Bronchus fibroblast of lung (primary cell): ENCODE data around the gene BTG1. TPM values are rescaled to one million over a fixed set of nuclear protein-coding genes. Genes with fewer than 3 reads are reported as not detected.

Experiments
- total RNA-seq: library from RNA; depleted of rRNA; stranded (reverse); fragments of >200 nt; gene quantifications from 2 replicates; pipeline ENCODE4 v1.2.3, GENCODE V29; 2015

Gene BTG1
- total RNA-seq, result 16.5 and 18.5 TPM in 2 replicates

GRCh38 chr12:92145731-92146496, at the start of gene BTG1:
Gene BTG1, minus strand, starts transcription at chr12:92145846. Its CDS starts 311 bp downstream, at chr12:92145535.

